Measurements from ENCODE around the gene ROBO3.

Gene ROBO3

GRCh38 chr11:124920870-124921609 lies 55.8 kb downstream of the ROBO3 start:
- DNase-seq (ENCODE audit: low read depth) = peak; percentile 56
- TF ChIP-seq CTCF (conservative IDR thresholded peaks at IDR 0.05; ENCODE audit: low read length) = no peak
- peak overlapping the region; percentile 37 for H3K4me3 ChIP-seq (ENCODE audit: low read length)

- no peak for DNase-seq (ENCODE audit: low read depth)
- no peak for TF ChIP-seq CTCF (conservative IDR thresholded peaks at IDR 0.05; ENCODE audit: low read length)
- H3K4me3 ChIP-seq (ENCODE audit: low read length) = no peak overlapping the region
These were observed 57.6 kb downstream of the ROBO3 start for GRCh38 chr11:124922831-124923230.

- DNase-seq (ENCODE audit: low read depth) = no peak
- no peak for TF ChIP-seq CTCF (conservative IDR thresholded peaks at IDR 0.05; ENCODE audit: low read length)
- H3K4me3 ChIP-seq (ENCODE audit: low read length) = no peak overlapping the region
These were observed 58.1 kb downstream of the ROBO3 start for GRCh38 chr11:124923296-124923695.

GRCh38 chr11:124928942-124929665 lies 63.9 kb downstream of the ROBO3 start:
- DNase-seq (ENCODE audit: low read depth) = no peak
- TF ChIP-seq CTCF (conservative IDR thresholded peaks at IDR 0.05; ENCODE audit: low read length) = no peak

GRCh38 chr11:124930799-124931198 lies 65.6 kb downstream of the ROBO3 start:
- no peak for TF ChIP-seq CTCF (conservative IDR thresholded peaks at IDR 0.05; ENCODE audit: low read length)
- no peak for DNase-seq (ENCODE audit: low read depth)
- H3K4me3 ChIP-seq (ENCODE audit: low read length) = no peak overlapping the region

More at GRCh38 chr11:124928942-124929665, 63.9 kb downstream of the ROBO3 start:
- no peak overlapping the region for H3K4me3 ChIP-seq (ENCODE audit: low read length)
